NCI-H2029 (cell line): ENCODE results near the gene RNF224.
"Not testable (repeated sequence)": the region's sequence is repeated elsewhere in the genome, so short reads cannot be mapped to it uniquely, and the experiment has no call there.

Source experiments
- DNase-seq: peaks from one replicate; lab custom pipeline; 2025; lab: John Stamatoyannopoulos, UW

RNF224 gene

GRCh38 chr9:137240841-137241489 is 13.7 kb downstream of the RNF224 start, which contains the start of gene TUBB4B:
TSS of gene TUBB4B (plus strand) at chr9:137241287. CDS start at chr9:137241361, 74 bp downstream.
- peak; percentile 99 for DNase-seq

GRCh38 chr9:137241490-137242268 is 14.4 kb downstream of the RNF224 start:
- DNase-seq = no peak

GRCh38 chr9:137242269-137243203 is 15.2 kb downstream of the RNF224 start:
- DNase-seq = no peak

GRCh38 chr9:137243266-137243625 is 15.9 kb downstream of the RNF224 start:
- DNase-seq = not testable (repeated sequence)

- no peak for DNase-seq
These were observed 16.6 kb downstream of the RNF224 start for GRCh38 chr9:137243626-137244485.

- no peak for DNase-seq
These were observed 17.5 kb downstream of the RNF224 start for GRCh38 chr9:137244486-137245449.

GRCh38 chr9:137245450-137246421 is 18.4 kb downstream of the RNF224 start:
- no peak for DNase-seq

GRCh38 chr9:137247135-137247915 is 20.0 kb downstream of the RNF224 start:
- no peak for DNase-seq

GRCh38 chr9:137247916-137248175 is 20.5 kb downstream of the RNF224 start:
- DNase-seq = no peak

- DNase-seq = no peak
These were observed 23.3 kb downstream of the RNF224 start for GRCh38 chr9:137250329-137251193.

- DNase-seq = no peak
These were observed 23.8 kb downstream of the RNF224 start, which contains the start of gene STPG3 for GRCh38 chr9:137251194-137251461. TSS of gene STPG3 (plus strand) at chr9:137251286. CDS start at chr9:137251287, 1 bp downstream.

GRCh38 chr9:137251490-137252268 is 24.4 kb downstream of the RNF224 start:
- DNase-seq = no peak

GRCh38 chr9:137252555-137253506 is 25.5 kb downstream of the RNF224 start:
- DNase-seq = no peak

GRCh38 chr9:137253717-137254623 is 26.7 kb downstream of the RNF224 start:
- DNase-seq = no peak
